ENCODE measurements around the gene BRD7.

DNA sequence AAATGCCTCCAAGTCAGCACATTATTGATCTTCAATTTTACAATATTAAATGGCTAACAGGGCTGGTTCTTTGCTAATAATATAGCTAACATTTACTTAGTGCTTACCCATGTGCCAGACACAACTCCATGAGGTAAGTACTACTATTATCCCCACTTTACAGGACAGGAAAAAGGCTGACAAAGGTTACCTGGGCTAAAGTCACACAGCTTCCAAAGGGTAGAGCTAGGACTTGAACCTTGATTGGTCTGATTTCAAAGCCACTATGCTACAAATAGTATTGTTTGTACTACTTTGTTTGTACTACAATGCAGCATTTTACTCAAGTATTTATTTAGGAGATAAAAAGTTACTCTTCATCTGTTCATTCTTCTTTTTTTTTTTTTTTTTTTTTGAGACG, 31.9 kb downstream of the BRD7 start:
- TF ChIP-seq, protein P1, sequence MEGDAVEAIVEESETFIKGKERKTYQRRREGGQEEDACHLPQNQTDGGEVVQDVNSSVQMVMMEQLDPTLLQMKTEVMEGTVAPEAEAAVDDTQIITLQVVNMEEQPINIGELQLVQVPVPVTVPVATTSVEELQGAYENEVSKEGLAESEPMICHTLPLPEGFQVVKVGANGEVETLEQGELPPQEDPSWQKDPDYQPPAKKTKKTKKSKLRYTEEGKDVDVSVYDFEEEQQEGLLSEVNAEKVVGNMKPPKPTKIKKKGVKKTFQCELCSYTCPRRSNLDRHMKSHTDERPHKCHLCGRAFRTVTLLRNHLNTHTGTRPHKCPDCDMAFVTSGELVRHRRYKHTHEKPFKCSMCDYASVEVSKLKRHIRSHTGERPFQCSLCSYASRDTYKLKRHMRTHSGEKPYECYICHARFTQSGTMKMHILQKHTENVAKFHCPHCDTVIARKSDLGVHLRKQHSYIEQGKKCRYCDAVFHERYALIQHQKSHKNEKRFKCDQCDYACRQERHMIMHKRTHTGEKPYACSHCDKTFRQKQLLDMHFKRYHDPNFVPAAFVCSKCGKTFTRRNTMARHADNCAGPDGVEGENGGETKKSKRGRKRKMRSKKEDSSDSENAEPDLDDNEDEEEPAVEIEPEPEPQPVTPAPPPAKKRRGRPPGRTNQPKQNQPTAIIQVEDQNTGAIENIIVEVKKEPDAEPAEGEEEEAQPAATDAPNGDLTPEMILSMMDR (conservative IDR thresholded peaks at IDR 0.05; ENCODE audit: low read depth, low read length), result no peak
- TF ChIP-seq EZH2 (IDR thresholded peaks at IDR 0.05; ENCODE audit: low read length, unreplicated experiment) (no peak), EZH2phosphoT487 (IDR thresholded peaks at IDR 0.05; ENCODE audit: borderline replicate concordance, low read length) (no peak)

Measured in PC-3 (cell line).